ENCODE data around the gene ANKMY1.

Gene ANKMY1

GRCh38 chr2:240452462-240453256 lies 105.1 kb downstream of the ANKMY1 start:
- TF ChIP-seq CTCF (IDR thresholded peaks at IDR 0.05; ENCODE audit: low read length, missing control alignments): no peak
- DNase-seq (ENCODE audit: low read depth): peak; percentile 47
- H3K4me3 ChIP-seq (replicated peaks; ENCODE audit: low read depth, low read length): peak overlapping the region; percentile 53

GRCh38 chr2:240451791-240452461 lies 105.9 kb downstream of the ANKMY1 start:
- DNase-seq (ENCODE audit: low read depth): no peak
- TF ChIP-seq CTCF (IDR thresholded peaks at IDR 0.05; ENCODE audit: low read length, missing control alignments): no peak
- H3K4me3 ChIP-seq (replicated peaks; ENCODE audit: low read depth, low read length): peak overlapping the region; percentile 47

GRCh38 chr2:240451108-240451611 lies 106.6 kb downstream of the ANKMY1 start:
- no peak overlapping the region for H3K4me3 ChIP-seq (replicated peaks; ENCODE audit: low read depth, low read length)
- no peak for DNase-seq (ENCODE audit: low read depth)
- no peak for TF ChIP-seq CTCF (IDR thresholded peaks at IDR 0.05; ENCODE audit: low read length, missing control alignments)

- no peak for DNase-seq (ENCODE audit: low read depth)
- H3K4me3 ChIP-seq (replicated peaks; ENCODE audit: low read depth, low read length): no peak overlapping the region
- TF ChIP-seq CTCF (IDR thresholded peaks at IDR 0.05; ENCODE audit: low read length, missing control alignments): no peak
Measured at GRCh38 chr2:240450532-240451107, 107.2 kb downstream of the ANKMY1 start.

- DNase-seq (ENCODE audit: low read depth): peak; percentile 13
- no peak overlapping the region for H3K4me3 ChIP-seq (replicated peaks; ENCODE audit: low read depth, low read length)
Measured at GRCh38 chr2:240449764-240450531, 107.8 kb downstream of the ANKMY1 start.

More at GRCh38 chr2:240449764-240450531, 107.8 kb downstream of the ANKMY1 start:
- TF ChIP-seq CTCF (IDR thresholded peaks at IDR 0.05; ENCODE audit: low read length, missing control alignments): no peak
